ENCODE data around the gene PPIE.

DNA sequence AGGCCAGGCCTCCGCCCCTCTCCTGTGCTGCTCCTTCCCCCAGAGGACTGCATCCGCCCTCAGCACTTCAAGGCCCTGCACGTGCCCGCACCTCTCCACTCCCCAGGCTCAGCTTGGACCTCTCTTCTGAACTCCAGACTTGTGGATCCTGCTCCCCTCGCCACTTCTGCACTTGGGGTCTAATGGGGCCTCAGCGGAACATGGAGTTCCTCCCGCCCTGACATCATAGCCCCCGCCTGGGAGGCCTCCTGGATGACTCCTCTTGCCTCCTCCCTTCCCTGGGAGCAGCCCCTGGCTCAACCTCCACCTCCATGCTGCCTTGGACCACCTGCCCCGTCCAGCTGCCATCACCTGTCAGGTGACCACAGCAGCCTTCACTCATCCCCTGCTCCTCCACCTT lies 22.3 kb downstream of the PPIE start:
- TF ChIP-seq EP300 (IDR thresholded peaks at IDR 0.05) (no peak), POLR2A (IDR thresholded peaks at IDR 0.05) (no peak)
- TF ChIP-seq, protein P1, sequence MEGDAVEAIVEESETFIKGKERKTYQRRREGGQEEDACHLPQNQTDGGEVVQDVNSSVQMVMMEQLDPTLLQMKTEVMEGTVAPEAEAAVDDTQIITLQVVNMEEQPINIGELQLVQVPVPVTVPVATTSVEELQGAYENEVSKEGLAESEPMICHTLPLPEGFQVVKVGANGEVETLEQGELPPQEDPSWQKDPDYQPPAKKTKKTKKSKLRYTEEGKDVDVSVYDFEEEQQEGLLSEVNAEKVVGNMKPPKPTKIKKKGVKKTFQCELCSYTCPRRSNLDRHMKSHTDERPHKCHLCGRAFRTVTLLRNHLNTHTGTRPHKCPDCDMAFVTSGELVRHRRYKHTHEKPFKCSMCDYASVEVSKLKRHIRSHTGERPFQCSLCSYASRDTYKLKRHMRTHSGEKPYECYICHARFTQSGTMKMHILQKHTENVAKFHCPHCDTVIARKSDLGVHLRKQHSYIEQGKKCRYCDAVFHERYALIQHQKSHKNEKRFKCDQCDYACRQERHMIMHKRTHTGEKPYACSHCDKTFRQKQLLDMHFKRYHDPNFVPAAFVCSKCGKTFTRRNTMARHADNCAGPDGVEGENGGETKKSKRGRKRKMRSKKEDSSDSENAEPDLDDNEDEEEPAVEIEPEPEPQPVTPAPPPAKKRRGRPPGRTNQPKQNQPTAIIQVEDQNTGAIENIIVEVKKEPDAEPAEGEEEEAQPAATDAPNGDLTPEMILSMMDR (IDR thresholded peaks at IDR 0.05) = no peak
